Right forelimb (tissue), 1 donor: ENCODE measurements around the gene CTNNA1.
"Not testable (repeated sequence)": the region's sequence is repeated elsewhere in the genome, so short reads cannot be mapped to it uniquely, and the experiment has no call there.

Experiments
- DNase-seq: peaks from one replicate; pipeline ENCODE4 v3.0.0-alpha.2; 2018

Gene CTNNA1

GRCh38 chr5:138820695-138821094, 67.5 kb downstream of the CTNNA1 start:
- DNase-seq: no peak

DNA sequence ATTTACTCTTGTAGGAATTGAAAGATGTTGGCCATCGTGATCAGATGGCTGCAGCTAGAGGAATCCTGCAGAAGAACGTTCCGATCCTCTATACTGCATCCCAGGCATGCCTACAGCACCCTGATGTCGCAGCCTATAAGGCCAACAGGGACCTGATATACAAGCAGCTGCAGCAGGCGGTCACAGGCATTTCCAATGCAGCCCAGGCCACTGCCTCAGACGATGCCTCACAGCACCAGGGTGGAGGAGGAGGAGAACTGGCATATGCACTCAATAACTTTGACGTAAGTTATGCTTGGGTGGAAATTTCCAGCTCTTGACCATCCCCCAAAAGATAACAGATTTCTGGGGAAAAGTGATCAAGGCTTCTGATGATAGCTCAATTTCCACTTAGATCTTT, 71.3 kb downstream of the CTNNA1 start:
- DNase-seq: no peak

GRCh38 chr5:138824924-138825863, 72.0 kb downstream of the CTNNA1 start:
- no peak for DNase-seq

GRCh38 chr5:138828556-138828955, 75.3 kb downstream of the CTNNA1 start:
- no peak for DNase-seq

DNA sequence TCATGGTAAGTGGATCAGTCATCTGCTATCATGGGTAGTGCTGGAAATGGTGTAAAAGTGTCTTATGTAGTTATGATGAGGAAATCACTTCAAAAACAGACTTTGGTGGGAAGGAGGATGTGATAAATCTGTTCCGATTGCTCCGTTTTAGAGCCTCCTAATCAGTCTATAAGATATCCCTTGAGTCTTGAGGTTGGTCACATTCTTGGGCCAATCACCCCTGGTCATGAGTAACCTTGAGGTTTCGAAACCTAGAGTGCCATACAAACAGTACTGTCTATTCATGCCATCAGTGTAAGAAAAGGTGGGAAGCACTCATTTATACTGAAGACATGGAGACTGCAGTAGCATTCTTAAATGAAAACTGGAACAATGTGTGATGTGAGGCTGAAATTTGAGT, 76.1 kb downstream of the CTNNA1 start:
- no peak for DNase-seq

- DNase-seq: no peak
These were observed 78.5 kb downstream of the CTNNA1 start for GRCh38 chr5:138831703-138832102.

- no peak for DNase-seq
These were observed 79.0 kb downstream of the CTNNA1 start for GRCh38 chr5:138832218-138832617.

- DNase-seq: no peak
These were observed 79.9 kb downstream of the CTNNA1 start for GRCh38 chr5:138833080-138833479.

DNA sequence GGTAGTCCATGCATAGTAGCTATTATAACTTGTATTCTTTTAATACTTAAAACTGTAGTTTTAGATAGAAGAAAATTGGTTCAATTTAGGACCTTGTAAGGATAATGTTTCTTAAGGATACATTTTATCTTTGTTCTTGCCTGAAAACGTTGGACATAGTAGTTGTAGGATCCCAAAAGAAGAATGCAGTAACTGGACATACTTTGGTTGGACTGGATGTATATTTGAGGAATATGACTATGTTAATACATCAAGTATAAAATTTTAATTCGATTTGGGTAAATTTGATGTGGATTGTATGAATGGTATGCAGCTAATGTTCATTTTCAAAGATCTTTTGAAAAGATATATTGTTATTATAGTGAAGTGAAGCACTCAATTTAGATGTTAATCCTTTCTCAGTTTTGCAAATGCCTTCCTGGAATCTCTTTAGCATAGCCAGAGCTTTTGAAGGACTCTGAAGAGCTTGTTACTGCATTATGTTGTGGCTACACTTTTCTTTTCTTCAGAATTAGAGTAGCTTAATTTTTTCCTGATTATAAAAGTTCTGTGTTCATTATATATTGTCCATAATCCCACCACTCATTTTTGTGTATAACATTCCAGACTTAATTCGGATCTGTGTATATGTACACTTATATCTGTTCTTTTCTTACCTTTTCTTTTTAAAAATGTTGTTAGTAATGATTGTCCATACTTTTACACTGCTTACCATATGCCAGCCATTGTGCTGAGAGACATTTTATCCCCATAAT, 80.7 kb downstream of the CTNNA1 start:
- no peak for DNase-seq

DNA sequence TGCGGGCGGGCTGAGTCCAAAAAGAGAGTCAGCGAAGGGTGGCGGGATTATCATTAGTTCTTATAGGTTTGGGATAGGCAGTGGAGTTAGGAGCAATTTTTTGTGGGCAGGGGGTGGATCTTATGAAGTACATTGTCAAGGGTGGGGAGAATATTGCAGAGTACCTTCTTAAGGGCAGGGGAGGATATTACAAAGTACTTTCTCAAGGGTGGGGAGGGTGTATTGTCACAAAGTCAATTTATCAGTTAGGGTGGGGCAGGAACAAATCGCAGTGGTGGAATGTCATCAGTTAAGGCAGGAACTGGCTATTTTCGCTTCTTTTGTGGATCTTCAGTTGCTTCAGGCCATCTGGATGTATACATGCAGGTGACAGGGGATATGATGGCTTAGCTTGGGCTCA, 81.6 kb downstream of the CTNNA1 start:
- DNase-seq: not testable (repeated sequence)

DNA sequence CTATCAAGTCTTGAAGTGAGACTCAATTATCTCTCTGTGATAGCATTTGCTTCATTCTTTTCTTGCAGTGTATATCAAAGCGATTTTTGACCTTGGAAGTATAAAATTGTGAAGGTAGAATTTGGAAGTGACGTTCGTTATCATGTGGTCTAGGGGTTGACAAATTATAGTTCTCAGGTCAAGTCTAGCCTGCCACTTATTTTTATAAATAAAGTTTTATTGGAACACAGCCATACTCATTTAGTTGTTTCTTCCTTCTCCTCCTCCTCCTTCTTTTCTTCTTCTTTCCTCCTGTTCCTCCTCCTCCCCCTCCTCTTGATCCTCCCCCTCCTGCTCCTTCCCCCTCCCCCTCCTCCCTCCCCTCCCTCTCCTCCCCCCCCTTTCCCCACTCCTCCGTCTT, 83.9 kb downstream of the CTNNA1 start:
- DNase-seq: no peak

DNA sequence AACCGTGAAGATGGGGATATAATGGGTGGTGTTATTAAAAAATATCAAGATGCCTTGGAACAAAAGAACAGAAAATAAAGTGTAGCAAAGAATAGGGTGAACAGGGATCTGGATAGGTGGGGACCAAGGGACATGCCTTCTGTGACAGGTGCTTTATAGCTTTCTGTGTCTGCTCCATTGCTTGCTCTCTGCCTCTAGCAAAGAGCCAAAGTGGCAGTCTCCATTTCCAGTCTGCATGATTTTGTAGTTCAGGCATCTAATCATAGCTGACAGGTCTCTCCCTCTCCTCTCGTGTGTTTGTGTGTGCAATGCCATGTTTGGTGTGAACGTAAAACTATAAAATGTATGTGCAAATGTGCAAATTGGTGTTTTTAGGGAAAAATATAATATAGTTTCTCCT, 86.9 kb downstream of the CTNNA1 start:
- no peak for DNase-seq

DNA sequence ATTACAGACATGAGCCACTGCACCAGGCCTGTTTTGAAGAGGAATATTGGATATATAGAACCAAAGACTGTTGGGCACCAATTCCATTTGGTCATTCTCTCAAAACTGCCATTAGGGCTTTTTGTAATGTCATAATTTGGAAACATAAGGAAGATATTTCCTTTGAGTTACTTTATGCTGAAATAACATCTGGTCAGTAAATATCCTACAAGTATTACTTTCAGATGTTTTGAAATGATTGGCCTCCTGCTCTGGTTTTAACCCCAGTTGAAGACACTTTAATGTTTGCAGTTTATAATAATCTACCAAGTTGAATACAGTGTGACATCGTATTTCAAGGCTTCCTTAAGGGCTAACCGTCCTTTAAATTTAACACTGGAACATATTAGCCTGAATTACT, 88.3 kb downstream of the CTNNA1 start:
- no peak for DNase-seq

- DNase-seq: no peak
These were observed 90.3 kb downstream of the CTNNA1 start for GRCh38 chr5:138843316-138844124.

DNA sequence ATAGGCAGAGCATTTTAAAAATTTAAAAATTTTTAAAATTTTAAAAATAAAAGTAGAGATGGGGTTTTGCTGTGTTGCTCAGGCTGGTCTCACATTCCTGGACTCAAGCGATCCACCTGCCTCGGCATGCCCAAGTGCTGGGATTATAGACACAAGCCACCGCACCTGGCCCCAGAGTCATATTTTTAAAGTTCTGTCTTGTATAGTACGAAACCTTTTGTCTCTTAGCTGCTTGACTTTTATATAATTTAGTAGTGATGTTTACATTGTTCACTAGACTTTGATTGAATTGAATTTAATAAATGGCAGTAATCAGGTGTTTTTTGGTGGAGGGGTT, 90.9 kb downstream of the CTNNA1 start:
- DNase-seq: no peak

GRCh38 chr5:138844812-138845513, 91.7 kb downstream of the CTNNA1 start:
- DNase-seq: no peak

DNA sequence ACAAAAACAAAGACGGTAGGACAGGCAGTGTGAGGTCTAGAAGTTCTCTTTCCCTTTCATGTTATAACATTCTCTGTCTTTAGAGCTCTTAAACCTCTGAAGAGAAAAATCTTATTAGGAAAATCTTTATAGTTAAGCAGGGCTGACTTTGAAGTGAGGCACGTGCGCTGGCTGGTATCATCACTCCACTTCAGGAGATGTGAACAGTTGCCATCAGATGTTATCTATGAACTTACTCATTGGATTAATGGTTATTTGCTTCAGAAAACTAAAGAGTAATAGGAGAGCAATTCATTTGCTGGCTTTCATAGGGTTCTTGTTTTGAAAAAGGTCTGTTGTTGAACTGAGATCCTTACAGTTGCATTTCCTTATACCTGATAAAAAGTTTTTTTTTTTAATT, 96.2 kb downstream of the CTNNA1 start:
- no peak for DNase-seq

DNA sequence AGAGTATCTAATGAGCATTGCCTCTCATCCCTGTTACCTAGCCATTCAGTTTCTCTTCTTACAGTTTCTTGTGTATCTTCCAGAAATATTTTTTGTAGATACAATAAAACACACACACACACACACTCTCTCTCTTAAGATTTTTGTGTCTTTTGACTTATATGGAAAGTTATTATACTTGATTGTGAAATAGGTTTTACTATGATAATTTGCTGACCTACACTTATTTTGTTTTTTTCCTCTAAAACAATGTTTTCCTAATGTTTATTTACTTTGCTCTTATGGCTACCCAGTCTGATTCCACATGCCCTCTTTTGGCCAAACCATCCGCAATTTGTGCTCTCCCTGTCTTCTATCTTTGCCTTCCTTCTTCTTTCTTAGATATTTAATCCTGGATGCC, 96.7 kb downstream of the CTNNA1 start:
- DNase-seq: no peak

- DNase-seq: no peak
These were observed 97.7 kb downstream of the CTNNA1 start for GRCh38 chr5:138850865-138851435.

GRCh38 chr5:138853132-138853531, 99.9 kb downstream of the CTNNA1 start:
- DNase-seq: no peak

DNA sequence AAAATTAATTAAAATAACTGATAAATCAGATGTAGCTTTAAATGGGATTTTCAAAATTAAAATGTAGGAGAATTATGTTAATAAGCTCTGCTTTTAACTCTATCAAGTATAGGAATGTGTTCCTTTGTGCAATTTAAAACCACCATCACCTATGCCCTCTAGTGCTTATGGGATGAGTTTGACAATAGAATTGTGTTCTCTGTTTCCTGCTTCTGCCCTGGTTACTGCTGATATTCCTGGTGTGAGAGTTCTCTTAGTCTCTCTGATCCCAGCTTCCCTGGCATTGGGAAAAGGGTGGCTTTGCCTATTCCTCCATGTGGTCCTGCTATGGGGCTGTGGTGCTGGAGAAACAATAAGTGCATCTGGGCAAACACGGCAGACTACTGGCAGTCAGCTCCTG, 113.8 kb downstream of the CTNNA1 start:
- no peak for DNase-seq

DNA sequence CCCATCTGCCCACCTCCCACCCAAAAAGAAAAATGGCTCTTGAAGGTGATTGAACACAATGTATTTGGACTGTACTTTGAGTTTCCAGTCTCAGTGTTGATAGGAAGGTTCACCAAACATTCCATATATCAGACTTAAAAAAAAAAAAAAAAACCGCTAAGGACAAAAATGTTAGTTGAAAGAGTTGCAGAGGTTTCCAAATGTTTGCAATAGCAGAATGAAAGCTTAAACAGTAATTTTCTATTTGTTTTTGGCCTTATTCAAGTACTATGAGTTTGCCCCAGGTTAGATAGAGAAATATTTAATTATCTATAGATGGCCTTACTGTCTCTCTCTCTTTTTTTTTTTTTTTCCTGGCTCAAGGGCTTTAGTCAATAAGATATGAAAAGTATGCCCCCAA, 115.8 kb downstream of the CTNNA1 start:
- DNase-seq: no peak
